ENCODE measurements around the gene GID8.

Gene GID8

DNA sequence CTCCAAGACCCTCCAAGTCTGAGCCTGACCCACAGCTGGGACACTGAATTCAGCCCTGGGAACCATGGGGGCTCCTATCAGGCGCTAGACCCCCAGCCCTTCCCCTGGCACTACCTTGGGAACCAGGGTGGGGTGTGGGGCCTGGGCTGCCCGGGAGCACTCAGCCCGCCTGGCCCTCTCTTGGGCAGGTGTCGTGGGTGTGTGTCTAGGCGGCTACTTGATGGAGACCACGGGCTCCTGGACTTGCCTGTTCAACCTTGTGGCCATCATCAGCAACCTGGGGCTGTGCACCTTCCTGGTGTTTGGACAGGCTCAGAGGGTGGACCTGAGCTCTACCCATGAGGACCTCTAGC is 29.2 kb downstream of the GID8 start:
- TF ChIP-seq, protein P1, sequence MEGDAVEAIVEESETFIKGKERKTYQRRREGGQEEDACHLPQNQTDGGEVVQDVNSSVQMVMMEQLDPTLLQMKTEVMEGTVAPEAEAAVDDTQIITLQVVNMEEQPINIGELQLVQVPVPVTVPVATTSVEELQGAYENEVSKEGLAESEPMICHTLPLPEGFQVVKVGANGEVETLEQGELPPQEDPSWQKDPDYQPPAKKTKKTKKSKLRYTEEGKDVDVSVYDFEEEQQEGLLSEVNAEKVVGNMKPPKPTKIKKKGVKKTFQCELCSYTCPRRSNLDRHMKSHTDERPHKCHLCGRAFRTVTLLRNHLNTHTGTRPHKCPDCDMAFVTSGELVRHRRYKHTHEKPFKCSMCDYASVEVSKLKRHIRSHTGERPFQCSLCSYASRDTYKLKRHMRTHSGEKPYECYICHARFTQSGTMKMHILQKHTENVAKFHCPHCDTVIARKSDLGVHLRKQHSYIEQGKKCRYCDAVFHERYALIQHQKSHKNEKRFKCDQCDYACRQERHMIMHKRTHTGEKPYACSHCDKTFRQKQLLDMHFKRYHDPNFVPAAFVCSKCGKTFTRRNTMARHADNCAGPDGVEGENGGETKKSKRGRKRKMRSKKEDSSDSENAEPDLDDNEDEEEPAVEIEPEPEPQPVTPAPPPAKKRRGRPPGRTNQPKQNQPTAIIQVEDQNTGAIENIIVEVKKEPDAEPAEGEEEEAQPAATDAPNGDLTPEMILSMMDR (IDR thresholded peaks at IDR 0.05; ENCODE audit: insufficient read depth, low read depth, low read length, missing control alignments): no peak
- no peak for DNase-seq (ENCODE audit: low read depth)
- H3K4me3 ChIP-seq (ENCODE audit: low read length): no peak overlapping the region

DNA sequence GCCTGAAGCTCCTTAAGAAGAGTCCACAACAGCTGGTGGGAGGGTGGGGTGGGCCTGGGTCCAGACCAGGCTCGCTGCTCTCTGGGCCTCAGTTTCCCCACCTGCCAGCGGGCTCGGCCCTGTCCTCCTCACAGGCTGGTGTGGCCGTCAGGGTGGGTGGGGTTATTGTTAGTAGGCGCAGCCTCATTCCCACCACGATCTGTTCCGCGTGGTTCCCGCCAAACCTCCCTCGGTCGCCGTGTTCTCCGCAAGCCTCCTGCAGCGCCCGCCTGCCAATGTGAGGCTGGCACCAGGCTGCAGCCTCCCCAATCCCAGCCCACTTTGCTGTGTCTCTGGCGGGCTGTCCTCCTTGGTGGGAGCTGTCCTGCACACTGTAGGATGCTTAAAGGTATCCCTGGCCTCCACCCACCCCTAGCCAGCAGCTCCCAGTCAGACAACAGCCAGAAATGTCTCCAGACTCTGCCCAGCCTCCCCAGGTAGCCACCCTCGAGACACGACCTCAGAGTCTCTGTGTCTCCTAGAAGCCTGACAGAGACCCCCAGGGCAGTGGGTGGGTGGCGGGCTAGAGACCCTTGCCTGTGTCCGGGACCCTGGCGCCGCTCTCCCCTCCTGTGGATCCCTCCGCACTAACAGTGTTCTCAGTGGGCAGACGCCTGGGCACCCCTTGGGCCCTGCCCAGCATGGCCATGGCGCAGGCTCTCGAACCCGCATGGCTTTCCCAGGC is 29.8 kb downstream of the GID8 start:
- TF ChIP-seq, protein P1 (IDR thresholded peaks at IDR 0.05; ENCODE audit: insufficient read depth, low read depth, low read length, missing control alignments): no peak
- no peak for DNase-seq (ENCODE audit: low read depth)
- no peak overlapping the region for H3K4me3 ChIP-seq (ENCODE audit: low read length)

DNA sequence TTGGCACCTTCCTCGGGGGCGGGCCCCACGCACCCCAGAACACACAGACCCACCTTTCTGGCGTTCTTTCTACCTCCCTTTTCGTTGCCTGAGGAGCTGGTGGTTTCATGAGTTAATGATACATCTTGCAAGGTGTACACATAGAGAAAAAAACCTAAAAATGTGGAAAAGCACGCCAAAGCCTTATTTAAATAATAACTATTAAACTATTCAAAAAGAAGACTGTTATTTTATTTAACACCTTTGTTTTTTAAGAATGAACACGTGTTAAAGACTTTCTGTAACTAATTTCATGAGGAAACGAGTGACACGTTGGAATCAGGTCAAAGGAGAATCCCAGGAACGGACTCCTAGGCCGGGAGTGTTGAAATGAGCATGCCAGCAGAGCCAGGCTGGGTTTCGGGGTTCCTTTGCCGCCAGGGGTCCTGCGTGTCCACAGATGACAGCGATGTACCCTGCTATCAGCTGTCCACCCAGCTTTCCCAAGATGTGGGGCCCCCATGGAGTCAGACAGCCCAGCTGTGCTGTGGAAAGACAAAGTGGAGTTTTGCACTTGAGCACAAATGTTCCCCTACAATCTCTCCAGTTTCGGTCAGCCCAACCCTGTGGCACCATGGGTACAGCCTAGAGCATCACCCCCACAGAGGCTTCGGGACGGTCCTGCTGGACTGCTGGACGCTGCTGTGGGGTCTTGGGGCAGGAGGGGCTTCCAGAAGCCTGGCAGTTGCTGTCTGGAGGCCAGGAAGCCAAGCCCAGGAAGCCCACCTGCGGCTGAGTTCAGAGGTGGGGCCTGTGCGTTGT is 30.6 kb downstream of the GID8 start:
- DNase-seq (ENCODE audit: low read depth): no peak

DNA sequence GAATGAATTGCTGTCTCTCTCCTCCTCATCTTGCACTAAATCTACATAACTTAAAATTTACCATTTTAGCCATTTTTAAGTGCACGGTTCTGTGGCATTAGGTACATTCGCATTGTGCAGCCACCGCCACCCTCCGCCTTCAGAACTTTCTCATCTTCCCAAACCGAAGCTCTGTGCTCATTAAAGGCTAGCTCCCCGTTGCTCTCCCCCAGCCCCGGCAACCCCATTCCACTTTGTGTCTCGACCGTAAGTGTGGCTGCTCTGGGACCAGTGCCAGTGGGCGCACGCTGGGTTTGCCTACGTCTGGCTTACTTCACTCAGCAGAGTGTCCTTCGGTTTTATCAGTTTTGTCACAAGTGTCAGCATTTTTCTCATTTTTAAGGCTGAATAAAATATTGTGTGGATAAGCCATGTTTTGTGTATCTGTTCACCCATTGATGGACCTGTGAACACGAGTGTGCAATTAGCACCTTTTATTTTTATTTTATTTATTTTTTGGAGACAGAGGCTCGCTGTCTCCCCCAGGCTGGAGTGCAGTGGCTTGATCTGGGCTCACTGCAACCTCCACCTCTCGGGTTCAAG is 31.3 kb downstream of the GID8 start:
- TF ChIP-seq, protein P1 (IDR thresholded peaks at IDR 0.05; ENCODE audit: insufficient read depth, low read depth, low read length, missing control alignments): no peak
- H3K4me3 ChIP-seq (ENCODE audit: low read length): no peak overlapping the region
- no peak for DNase-seq (ENCODE audit: low read depth)

More for the DNA sequence above, 30.6 kb downstream of the GID8 start:
- no peak overlapping the region for H3K4me3 ChIP-seq (ENCODE audit: low read length)
- TF ChIP-seq, protein P1 (IDR thresholded peaks at IDR 0.05; ENCODE audit: insufficient read depth, low read depth, low read length, missing control alignments): no peak

DNA sequence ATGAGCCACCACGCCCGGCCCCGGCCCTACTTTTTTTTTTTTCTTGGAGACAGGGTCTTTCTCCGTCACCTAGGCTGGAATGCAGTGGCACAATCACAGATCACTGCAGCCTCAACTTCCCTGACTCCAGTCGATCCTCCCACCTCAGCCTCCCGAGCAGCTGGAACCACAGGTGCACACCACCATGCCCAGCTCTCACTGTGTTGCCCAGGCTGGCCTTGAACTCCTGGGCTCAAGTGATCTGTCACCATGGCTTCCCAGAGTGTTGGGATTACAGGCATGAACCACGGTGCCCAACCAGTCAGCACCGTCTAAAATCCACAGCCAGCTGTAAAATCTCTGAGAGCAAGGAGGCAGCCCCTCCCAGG is 32.0 kb downstream of the GID8 start:
- DNase-seq (ENCODE audit: low read depth): no peak
- TF ChIP-seq, protein P1 (IDR thresholded peaks at IDR 0.05; ENCODE audit: insufficient read depth, low read depth, low read length, missing control alignments): no peak
- H3K4me3 ChIP-seq (ENCODE audit: low read length): no peak overlapping the region

DNA sequence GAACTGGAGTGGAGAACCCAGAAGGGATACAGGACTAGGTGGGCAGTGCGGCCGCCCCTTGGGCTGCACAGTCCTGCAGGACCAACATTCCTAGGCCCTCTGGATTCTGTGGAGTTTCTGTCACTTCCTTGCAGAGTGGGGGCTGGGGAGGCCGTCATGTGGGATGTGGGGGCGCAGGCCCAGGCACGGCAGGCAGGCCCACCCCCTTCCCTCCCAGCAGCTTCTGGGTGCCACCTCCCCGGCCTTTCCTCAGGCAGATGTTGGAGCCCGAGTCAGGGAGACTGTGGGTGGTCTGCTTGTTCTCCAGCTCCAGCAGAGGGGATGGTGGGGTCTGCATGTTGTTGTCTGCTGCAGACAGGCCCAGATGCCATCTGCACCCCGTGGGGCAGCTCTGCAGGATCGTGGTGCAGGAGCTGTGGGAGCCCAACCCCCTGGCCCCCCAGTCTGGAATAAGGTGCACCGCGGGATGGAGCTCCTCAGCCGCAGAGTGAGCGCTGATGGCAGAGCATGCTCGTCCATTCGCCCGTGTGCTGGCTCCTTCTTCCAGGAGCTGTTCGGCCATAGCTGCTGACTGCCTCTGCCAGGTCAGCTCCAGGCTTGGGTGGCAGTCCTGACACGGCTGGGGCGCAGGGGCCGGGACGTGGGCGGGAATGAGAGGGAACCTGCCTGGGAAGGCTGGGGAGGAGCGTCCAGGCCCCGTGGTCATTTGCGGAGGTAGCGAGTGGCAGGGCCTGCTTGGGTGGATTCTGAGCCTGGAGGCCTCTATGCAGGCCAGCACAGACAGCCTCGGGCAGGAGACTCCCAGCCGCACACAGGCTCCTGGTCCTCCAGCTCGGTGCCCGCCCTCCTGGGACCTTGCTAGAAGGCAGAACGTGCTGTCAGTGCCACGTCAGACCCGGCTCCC is 32.6 kb downstream of the GID8 start:
- DNase-seq (ENCODE audit: low read depth): no peak
- TF ChIP-seq, protein P1 (IDR thresholded peaks at IDR 0.05; ENCODE audit: insufficient read depth, low read depth, low read length, missing control alignments): no peak
- H3K4me3 ChIP-seq (ENCODE audit: low read length): no peak overlapping the region

Data from epithelial cell of esophagus (primary cell).